VCaP (cell line): ENCODE data around the gene ZNF200.

ENCODE experiments used
- H3K27ac ChIP-seq: fragments of 450-650 bp; 2 replicates; pipeline ENCODE4 v1.5.1; 2017
- TF ChIP-seq, protein P1 (sequence below): fragments of 450-650 bp; conservative IDR thresholded peaks from 2 replicates; pipeline ENCODE4 v1.5.1; 2017; ENCODE audit warnings: mild to moderate bottlenecking, moderate library complexity

Gene ZNF200, protein sequence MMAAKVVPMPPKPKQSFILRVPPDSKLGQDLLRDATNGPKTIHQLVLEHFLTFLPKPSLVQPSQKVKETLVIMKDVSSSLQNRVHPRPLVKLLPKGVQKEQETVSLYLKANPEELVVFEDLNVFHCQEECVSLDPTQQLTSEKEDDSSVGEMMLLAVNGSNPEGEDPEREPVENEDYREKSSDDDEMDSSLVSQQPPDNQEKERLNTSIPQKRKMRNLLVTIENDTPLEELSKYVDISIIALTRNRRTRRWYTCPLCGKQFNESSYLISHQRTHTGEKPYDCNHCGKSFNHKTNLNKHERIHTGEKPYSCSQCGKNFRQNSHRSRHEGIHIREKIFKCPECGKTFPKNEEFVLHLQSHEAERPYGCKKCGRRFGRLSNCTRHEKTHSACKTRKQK

DNA sequence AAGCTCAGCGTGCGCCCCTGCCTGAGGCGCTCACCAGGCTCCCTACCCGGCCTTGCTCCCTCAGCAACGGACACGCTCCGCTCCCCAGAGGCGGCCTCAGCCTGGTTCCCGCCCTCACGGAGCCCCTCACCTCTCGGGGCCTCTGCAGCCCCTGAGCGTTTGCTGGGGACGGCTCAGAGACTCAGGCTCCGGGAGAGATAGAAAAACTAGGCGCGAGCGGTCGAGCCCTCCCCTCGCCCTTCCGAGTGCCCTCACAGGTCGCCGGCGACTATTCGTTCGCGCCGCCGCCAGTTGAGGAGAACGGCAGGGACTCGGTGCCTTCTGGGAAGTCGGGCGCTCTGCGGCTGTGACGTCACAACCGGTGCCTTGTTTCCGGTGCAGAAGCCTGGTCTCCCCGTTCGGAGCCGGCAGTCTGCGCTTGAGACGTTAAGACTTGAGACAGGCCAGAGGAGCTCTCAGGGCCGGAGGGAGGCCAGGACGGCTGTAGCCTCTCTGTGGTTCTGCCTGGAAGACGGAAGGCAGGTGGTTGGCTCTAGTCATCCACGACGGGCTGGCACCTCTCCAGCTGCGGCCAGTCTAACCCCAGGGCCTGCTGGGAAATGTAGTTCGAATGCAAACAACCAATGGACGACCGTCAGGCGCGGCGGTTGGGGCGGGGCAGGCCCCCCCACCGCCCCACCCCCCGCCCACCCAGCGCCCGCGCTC lies at the start of gene ZNF200:
ZNF200 (minus strand) TSS at position 302 of the 705 bp plus-strand sequence. CDS start 1,403 bp downstream, outside the sequence.
- peak within 1 kb of the TSS; percentile 81 for H3K27ac ChIP-seq
- TF ChIP-seq, protein P1, sequence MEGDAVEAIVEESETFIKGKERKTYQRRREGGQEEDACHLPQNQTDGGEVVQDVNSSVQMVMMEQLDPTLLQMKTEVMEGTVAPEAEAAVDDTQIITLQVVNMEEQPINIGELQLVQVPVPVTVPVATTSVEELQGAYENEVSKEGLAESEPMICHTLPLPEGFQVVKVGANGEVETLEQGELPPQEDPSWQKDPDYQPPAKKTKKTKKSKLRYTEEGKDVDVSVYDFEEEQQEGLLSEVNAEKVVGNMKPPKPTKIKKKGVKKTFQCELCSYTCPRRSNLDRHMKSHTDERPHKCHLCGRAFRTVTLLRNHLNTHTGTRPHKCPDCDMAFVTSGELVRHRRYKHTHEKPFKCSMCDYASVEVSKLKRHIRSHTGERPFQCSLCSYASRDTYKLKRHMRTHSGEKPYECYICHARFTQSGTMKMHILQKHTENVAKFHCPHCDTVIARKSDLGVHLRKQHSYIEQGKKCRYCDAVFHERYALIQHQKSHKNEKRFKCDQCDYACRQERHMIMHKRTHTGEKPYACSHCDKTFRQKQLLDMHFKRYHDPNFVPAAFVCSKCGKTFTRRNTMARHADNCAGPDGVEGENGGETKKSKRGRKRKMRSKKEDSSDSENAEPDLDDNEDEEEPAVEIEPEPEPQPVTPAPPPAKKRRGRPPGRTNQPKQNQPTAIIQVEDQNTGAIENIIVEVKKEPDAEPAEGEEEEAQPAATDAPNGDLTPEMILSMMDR, result no peak

DNA sequence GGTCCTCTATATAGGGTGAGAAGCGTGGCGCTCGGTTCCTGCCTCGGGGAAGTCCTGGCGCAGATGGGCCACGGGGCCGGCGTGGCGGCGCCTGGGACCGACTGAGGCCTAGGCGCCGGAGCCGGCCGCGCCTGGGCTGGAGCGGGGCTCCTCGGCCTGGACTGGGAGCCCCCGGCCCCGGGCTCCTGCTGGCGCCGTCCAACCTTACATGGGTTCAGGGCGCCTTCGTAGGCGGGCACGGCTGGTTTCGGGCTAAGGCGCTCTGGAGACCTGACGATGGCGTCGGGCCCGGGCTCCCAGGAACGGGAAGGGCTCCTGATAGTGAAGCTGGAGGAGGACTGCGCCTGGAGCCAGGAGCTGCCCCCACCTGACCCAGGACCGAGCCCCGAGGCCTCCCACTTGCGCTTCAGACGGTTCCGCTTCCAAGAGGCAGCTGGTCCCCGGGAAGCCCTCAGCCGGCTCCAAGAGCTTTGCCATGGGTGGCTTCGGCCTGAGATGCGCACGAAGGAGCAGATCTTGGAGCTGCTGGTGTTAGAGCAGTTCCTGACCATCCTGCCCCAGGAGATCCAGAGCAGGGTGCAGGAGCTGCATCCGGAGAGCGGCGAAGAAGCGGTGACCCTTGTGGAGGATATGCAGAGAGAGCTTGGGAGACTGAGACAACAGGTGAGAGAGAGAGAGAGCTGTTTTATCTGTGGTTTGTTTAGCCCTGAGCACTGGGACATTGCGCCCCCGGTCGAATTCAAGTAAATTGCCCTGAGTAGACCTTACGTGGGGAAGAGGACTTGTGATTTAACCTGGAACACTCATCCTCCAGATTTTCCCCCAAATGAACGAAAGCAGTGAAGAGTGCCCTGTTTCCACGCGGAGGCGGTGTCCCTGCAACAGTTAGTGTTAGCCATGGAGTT lies 48.8 kb upstream of the ZNF200 start:
- H3K27ac ChIP-seq, result peak overlapping the region; percentile 93
- TF ChIP-seq, protein P1, result no peak

DNA sequence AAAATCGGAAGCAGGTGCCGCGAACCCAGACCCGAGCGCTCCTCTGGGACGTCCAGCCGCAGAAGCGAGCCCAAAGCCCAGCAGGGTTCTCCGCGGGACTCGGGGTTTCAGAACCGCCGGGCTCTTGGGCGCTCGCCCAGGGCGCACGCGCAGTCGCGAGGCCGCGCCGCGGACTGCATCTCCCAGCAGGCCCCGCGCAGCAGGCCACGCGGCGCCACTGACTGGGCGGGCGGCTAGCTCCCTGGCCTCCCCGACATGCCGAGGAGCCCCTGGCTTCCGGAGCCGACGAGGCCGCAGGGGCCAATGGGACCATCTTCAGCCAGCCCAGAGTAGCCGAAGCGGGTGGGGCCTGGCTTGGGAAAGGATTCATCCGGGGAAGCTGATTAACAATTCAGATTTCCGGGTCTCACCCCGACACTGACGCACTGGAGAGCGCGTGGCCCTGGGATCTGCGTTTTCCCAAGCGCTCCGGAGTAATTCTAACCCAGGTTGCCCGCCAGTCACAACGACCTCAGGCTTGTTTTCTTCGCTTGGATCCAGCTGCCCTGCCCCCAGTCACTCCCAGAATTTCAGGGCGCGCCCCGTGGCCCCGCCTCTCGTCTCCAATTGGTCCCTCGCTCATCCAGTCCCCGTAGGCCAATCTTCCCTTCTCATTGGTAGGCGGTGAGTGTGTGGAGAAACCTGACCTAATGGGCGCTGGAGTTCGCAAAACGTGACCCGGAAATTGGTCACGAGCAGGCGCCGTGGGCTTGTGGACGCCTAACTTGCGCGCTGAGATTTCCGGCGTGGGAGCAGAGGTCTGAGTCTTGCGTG lies 48.0 kb upstream of the ZNF200 start, which contains the start of gene ZNF263:
ZNF263 (plus strand) TSS at position 762 of the 813 bp plus-strand sequence. CDS start 328 bp downstream, outside the sequence.
- TF ChIP-seq, protein P1, result no peak

DNA sequence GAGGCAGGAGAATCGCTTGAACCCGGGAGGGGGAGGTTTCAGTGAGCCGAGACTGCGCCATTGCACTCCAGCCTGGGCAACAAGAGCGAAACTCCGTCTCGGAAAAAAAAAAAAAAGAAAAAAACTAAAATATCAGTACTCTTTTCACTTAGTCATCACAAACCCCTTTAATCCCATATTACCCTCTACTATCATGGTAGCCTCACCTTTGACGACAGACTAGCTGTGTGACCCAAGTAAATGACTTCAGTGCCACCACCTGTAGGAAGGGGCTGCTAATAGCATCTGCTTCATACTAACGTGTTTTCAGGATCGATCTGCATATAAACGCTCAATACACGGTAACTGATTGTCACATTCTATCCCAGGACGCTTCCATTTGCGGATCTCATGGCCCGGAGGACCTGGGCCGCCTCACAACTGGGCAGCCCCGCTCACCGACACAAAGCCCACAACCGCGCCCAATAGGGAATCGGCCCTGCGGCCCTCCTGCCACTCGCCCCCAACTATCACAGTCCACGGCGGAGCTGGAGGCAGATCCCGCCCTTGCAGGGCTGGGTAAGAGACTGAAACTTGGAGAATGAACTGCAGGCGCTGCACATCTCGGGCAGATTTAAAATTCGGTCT lies 47.3 kb upstream of the ZNF200 start:
- peak overlapping the region; percentile 93 for H3K27ac ChIP-seq
- TF ChIP-seq, protein P1, result no peak

More for the DNA sequence above, 48.0 kb upstream of the ZNF200 start, which contains the start of gene ZNF263:
- peak within 1 kb of the TSS; percentile 93 for H3K27ac ChIP-seq

DNA sequence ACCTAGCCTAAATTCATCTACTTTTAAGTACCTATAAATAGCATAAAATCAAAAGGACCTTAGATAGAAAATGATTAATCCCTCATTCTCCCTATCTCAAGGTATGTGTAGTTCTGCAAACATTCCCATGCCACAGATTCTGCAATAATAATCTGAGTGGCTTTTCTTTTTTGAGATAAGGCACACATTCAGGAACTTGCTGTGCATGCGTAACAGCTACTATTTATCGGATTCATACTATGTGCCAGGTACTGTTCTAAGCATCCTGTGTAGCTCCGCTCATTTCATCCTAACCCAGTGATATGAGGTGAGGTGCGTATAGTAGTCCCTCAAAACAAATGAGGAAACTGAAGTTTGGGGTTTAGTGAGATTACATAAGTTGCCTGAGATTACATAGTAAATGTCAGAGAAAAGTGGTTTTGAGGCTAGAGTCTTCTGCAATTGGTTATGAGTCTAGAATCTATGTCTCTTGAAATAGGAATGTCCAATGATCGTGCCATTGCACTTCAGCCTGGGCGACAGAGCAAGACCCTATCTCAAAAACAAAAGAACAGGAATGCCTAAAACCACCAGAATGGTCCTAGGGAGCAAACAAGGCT lies 46.4 kb upstream of the ZNF200 start:
- TF ChIP-seq, protein P1, result no peak
- peak overlapping the region; percentile 93 for H3K27ac ChIP-seq

DNA sequence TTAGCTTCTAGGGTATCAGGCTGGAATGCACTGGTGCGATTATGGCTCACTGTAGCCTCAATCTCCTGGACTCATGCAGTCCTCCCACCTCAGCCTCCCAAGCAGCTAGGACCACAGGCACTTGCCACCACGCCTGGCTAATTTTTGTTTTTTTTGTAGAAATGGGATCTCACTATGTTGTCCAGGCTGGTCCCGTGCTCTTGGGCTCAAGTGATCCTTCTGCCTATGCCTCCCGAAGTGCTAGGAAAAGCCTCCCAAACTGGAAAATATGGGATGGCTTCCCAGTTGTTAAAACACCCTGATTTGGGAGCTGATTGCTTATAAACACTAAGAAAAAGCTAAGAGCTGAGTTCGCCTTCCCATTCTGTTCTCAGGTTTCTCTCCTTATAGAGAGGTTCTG lies 41.7 kb upstream of the ZNF200 start:
- TF ChIP-seq, protein P1, result no peak
- peak overlapping the region; percentile 93 for H3K27ac ChIP-seq
